SH-SY5Y (cell line): ENCODE results near the gene ZNF618.

Experiments
- GATA2 ChIP-seq: IDR thresholded peaks from 2 replicates; pipeline ENCODE4 v1.6.1; 2011; ENCODE audit warnings: mild to moderate bottlenecking, low read depth, low read length
- GATA3 ChIP-seq: IDR thresholded peaks from 2 replicates; pipeline ENCODE4 v1.6.1; 2011; ENCODE audit warnings: low read depth, mild to moderate bottlenecking, low read length, moderate library complexity

GRCh38 chr9:114089206-114089840 is 213.2 kb downstream of the ZNF618 start:
- no peak for TF ChIP-seq GATA2
- no peak for TF ChIP-seq GATA3
